Measurements from ENCODE around the gene ADGRB2. TPM values are rescaled to one million over a fixed set of nuclear protein-coding genes. Genes with fewer than 3 reads are reported as not detected.

Gene ADGRB2
- total RNA-seq, 1 experiment from 2014 or later, result 10.9 TPM

- no peaks in the 10 kb centered on the region for H3K9me3 Mint-ChIP-seq
- H3K23ac ChIP-seq (ENCODE audit: insufficient read length, low read depth, low read length), result no peak overlapping the region
- no peak overlapping the region for H3K9ac ChIP-seq (ENCODE audit: extremely low read depth, insufficient read length, low read length)
- H2BK5ac ChIP-seq (ENCODE audit: insufficient read length, low read length), result no peak overlapping the region
- no peaks in the 10 kb centered on the region for H3K79me1 ChIP-seq (ENCODE audit: insufficient read depth, low read depth, low read length, poor library complexity, severe bottlenecking)
- no peak overlapping the region for H2BK12ac ChIP-seq (ENCODE audit: insufficient read length, low read depth, low read length)
- H3K4me1 Mint-ChIP-seq, result peaks cover 7 to 15% of the 10 kb centered on the region in 2 experiments; a peak in 3 of 4 replicates
- H2BK20ac ChIP-seq (ENCODE audit: low read depth, low read length, poor library complexity, severe bottlenecking), result no peak overlapping the region
- no peak overlapping the region for H3T11ph ChIP-seq (ENCODE audit: low read length)
- no peaks in the 10 kb centered on the region for H3K9me3 ChIP-seq (ENCODE audit: control insufficient read depth, low read depth, low read length)
- no peak overlapping the region for H2AK5ac ChIP-seq (ENCODE audit: insufficient read length, low read length)
- H2BK15ac ChIP-seq (ENCODE audit: low read depth, low read length), result no peak overlapping the region
- H3K18ac ChIP-seq (ENCODE audit: insufficient read length, low read depth, low read length), result no peak overlapping the region
- H3K79me2 ChIP-seq (ENCODE audit: insufficient read depth, low read length), result no peaks in the 10 kb centered on the region
- no peaks in the 10 kb centered on the region for H3K4me1 ChIP-seq (ENCODE audit: insufficient read depth, low read length)
- H3K27ac ChIP-seq (ENCODE audit: insufficient read length, low read depth, low read length), result no peak overlapping the region
- H4K5ac ChIP-seq (ENCODE audit: insufficient read length, low read depth, low read length), result no peak overlapping the region
- H3K27me3 Mint-ChIP-seq (ENCODE audit: low read depth), result peaks cover 11% of the 10 kb centered on the region; the same call in 1 of the 2 replicates
- WGBS (ENCODE audit: extremely low coverage, insufficient read length, low lambda C conversion rate), result no CpG with 5 or more reads among the region's 10 CpGs
- H3K27ac Mint-ChIP-seq, result peak overlapping the region in 1 of 3 experiments; percentile 88; a peak in 1 of 7 replicates
- no peak overlapping the region for H3K14ac ChIP-seq (ENCODE audit: insufficient read depth, low read length)
- H4K91ac ChIP-seq (ENCODE audit: insufficient read length, low read depth, low read length), result no peak overlapping the region
- TF ChIP-seq, protein P1, sequence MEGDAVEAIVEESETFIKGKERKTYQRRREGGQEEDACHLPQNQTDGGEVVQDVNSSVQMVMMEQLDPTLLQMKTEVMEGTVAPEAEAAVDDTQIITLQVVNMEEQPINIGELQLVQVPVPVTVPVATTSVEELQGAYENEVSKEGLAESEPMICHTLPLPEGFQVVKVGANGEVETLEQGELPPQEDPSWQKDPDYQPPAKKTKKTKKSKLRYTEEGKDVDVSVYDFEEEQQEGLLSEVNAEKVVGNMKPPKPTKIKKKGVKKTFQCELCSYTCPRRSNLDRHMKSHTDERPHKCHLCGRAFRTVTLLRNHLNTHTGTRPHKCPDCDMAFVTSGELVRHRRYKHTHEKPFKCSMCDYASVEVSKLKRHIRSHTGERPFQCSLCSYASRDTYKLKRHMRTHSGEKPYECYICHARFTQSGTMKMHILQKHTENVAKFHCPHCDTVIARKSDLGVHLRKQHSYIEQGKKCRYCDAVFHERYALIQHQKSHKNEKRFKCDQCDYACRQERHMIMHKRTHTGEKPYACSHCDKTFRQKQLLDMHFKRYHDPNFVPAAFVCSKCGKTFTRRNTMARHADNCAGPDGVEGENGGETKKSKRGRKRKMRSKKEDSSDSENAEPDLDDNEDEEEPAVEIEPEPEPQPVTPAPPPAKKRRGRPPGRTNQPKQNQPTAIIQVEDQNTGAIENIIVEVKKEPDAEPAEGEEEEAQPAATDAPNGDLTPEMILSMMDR (conservative IDR thresholded peaks at IDR 0.05), result peak; percentile 30; the same call in 2 of the 3 replicates
- no peak overlapping the region for H2BK120ac ChIP-seq (ENCODE audit: low read depth, low read length, poor library complexity, severe bottlenecking)
- H3K27me3 ChIP-seq (ENCODE audit: insufficient read depth, low read length), result no peaks in the 10 kb centered on the region
- no peaks in the 10 kb centered on the region for H3K23me2 ChIP-seq (ENCODE audit: insufficient read length, low read depth, low read length, poor library complexity, severe bottlenecking)
- H3K4me2 ChIP-seq (ENCODE audit: insufficient read depth, insufficient read length, low read length), result no peak overlapping the region
- H4K20me1 ChIP-seq (ENCODE audit: control insufficient read depth, insufficient read depth, insufficient read length), result no peaks in the 10 kb centered on the region
- no peak overlapping the region for H2AFZ ChIP-seq (ENCODE audit: low read length)
- H3K36me3 Mint-ChIP-seq (ENCODE audit: insufficient read depth in 1 of 3, low read depth in 3 of 3), result no peaks in the 10 kb centered on the region; a peak in 1 of 7 replicates
- no peak overlapping the region for H3K4me3 Mint-ChIP-seq
- no peak for DNase-seq
- H3K4ac ChIP-seq (ENCODE audit: low read depth, low read length), result no peak overlapping the region
- no peak overlapping the region for H3K56ac ChIP-seq (ENCODE audit: insufficient read length, low read depth, low read length)
- H4K8ac ChIP-seq (replicated peaks; ENCODE audit: insufficient read length, low read depth, low read length), result no peak overlapping the region
Measured at GRCh38 chr1:31725134-31725533, 39.0 kb downstream of the ADGRB2 start.
